Epithelial cell of proximal tubule (primary cell): ENCODE measurements around the gene HBD. TPM values are rescaled to one million over a fixed set of nuclear protein-coding genes. Genes with fewer than 3 reads are reported as not detected.

ENCODE experiments used
- DNase-seq: peaks from one replicate; pipeline ENCODE4 v3.0.0-alpha.2; 2011; ENCODE audit warnings: low read depth
- H3K4me3 ChIP-seq: 2 replicates; pipeline ENCODE4 v1.5.1; 2011; ENCODE audit warnings: low read depth, mild to moderate bottlenecking, low read length
- total RNA-seq: library from RNA; depleted of rRNA; stranded (reverse); fragments of >200 nt; gene quantifications from 2 replicates; pipeline ENCODE4 v1.2.3, GENCODE V29; 2015
- TF ChIP-seq, protein P1 (sequence below): conservative IDR thresholded peaks from 2 replicates; pipeline ENCODE4 v1.5.1; 2012; ENCODE audit warnings: low read depth, mild to moderate bottlenecking, low read length

Gene HBD
- total RNA-seq, 1 donor from 2014 or later, result not detected

DNA sequence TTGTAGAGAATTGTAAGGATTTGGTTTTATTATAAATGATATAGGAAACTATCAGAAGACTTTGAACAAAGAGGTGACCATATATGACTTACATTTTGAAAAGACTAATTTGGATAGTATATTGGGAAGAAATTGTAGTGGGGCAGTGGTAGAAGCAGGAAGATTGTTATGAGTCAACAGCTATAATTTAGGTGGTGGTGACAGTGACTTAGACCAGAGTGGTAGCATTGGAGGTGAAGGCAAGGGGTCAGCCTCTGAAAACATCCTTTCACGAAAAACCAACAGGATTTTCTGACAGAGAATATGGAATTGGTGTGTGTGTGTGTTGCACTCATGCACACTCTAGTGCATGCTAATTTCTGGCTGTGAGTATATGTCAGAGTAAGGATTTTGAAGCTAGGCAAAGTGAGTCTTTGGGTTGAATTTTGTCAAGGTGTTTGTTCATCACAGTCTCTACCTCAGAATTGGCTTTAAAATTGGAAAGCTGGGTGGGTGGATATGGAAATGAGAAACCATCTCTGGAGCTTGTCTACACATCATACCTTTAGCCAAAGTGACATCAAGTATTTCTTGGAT is 43.6 kb upstream of the HBD start:
- H3K4me3 ChIP-seq, result no peak overlapping the region
- TF ChIP-seq, protein P1, sequence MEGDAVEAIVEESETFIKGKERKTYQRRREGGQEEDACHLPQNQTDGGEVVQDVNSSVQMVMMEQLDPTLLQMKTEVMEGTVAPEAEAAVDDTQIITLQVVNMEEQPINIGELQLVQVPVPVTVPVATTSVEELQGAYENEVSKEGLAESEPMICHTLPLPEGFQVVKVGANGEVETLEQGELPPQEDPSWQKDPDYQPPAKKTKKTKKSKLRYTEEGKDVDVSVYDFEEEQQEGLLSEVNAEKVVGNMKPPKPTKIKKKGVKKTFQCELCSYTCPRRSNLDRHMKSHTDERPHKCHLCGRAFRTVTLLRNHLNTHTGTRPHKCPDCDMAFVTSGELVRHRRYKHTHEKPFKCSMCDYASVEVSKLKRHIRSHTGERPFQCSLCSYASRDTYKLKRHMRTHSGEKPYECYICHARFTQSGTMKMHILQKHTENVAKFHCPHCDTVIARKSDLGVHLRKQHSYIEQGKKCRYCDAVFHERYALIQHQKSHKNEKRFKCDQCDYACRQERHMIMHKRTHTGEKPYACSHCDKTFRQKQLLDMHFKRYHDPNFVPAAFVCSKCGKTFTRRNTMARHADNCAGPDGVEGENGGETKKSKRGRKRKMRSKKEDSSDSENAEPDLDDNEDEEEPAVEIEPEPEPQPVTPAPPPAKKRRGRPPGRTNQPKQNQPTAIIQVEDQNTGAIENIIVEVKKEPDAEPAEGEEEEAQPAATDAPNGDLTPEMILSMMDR, result no peak
- no peak for DNase-seq

DNA sequence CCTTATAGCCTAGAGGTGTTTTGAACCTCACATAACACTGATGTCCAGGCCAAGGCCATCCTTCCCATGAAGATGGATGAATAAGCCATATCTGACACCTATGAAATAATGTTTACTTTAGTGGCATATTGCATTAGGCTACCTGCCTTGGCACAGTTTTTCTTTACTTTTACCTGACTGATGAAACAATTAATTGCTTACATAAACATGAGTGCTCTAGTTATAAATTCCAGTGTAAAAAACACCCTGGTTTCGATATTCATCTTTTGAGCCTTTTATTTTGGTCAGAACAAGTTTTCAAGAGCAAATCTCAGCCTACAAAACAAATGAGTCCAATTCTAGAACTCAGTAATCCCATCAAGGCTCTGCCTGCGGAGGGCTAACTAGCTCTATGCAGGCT is 42.4 kb upstream of the HBD start:
- no peak overlapping the region for H3K4me3 ChIP-seq
- no peak for DNase-seq
- TF ChIP-seq, protein P1, result no peak

GRCh38 chr11:5275369-5276110 is 41.3 kb upstream of the HBD start:
- DNase-seq, result no peak
- no peak overlapping the region for H3K4me3 ChIP-seq
- TF ChIP-seq, protein P1, result no peak

DNA sequence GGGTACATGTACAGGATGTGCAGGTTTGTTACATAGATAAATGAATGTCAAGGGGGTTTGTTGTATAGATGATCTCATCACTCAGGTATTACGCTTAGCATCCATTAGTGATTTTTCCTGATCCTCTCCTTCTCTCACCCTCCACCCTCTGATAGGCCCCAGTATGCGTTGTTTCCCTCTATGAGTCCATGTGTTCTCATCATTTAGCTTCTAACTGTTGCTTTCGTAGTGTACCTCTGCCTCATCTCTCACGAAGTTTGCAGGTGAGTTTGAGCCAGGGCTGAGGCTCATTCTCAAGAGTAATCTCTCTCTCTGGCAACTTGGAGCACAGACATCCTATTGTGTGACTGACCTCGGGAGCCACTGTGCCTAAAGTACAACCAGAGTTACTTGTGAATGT is 40.1 kb upstream of the HBD start:
- H3K4me3 ChIP-seq, result no peak overlapping the region
- no peak for DNase-seq

GRCh38 chr11:5272395-5273017 is 38.2 kb upstream of the HBD start:
- DNase-seq, result no peak
- no peak overlapping the region for H3K4me3 ChIP-seq
- TF ChIP-seq, protein P1, result no peak

More for the DNA sequence above, 40.1 kb upstream of the HBD start:
- TF ChIP-seq, protein P1, result no peak

DNA sequence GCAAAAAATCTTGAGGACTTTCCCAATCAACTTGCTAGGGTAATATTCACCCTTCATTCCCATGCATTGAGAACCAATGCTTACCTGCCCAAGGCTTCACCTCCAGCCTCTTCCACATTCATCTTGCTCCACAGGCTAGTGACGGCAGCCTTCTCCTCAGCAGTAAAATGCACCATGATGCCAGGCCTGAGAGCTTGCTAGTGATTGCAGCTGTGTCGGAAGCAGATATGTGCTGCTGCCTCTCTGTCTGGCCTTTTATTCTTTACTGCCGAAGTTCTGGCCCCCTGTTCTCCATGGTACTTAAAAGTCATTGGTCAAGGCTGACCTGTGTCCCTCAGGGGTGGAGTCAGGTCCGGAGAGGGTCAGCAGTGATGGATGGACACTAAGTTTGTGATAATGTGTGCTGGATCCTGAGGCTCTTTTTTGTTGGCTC is 35.4 kb upstream of the HBD start, which contains the start of gene HBE1:
Gene HBE1, minus strand, starts transcription at position 231 of the 433 bp plus-strand sequence. Its CDS starts 55 bp downstream, at position 176.
- DNase-seq, result no peak
- TF ChIP-seq, protein P1, result no peak

More for the DNA sequence above, 35.4 kb upstream of the HBD start, which contains the start of gene HBE1:
- no peak within 1 kb of the TSS for H3K4me3 ChIP-seq
